ENCODE data around the gene C11orf86.
A peak's percentile ranks its signal among the peaks of the same experiment; 100 is the strongest.
"Not testable (repeated sequence)": the region's sequence is repeated elsewhere in the genome, so short reads cannot be mapped to it uniquely, and the experiment has no call there.

Gene C11orf86, protein sequence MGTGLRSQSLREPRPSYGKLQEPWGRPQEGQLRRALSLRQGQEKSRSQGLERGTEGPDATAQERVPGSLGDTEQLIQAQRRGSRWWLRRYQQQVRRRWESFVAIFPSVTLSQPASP
- total RNA-seq: 0 reads per million in 4 experiments

DNA sequence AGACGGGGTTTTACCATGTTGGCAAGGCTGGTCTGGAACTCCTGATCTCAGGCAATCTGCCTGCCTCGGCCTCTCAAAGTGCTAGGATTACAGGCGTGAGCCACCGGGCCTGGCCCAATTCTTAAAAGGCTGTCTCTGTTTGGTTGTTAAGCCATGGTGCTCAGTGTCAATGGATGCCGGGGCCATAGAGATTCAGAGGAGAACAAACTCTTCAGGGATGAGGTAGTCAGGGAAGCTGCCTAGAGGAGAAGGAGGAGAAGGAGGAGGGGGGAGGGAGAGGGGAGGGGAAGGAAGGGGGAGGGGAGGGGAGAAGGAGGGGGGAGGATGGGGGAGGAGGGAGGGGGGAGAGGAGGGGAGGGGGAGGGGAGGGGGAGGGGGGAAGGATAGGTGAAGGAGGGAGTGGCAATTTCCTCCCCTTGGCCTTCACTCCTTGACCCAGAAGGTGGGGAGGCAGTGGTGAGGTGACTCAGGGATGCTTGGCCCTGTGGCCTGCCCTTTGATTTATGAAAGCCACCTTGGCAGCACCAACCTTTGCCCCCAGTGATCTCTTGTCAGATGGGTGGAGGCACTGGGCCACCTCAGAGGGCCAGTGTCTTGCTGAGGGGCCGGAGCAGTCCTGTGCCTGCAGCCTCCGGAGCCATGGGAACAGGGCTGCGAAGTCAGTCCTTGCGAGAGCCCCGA lies at the start of gene C11orf86:
TSS of gene C11orf86 (plus strand) at position 581 of the 681 bp plus-strand sequence. CDS start at position 640, 59 bp downstream.
- no peak for DNase-seq

DNA sequence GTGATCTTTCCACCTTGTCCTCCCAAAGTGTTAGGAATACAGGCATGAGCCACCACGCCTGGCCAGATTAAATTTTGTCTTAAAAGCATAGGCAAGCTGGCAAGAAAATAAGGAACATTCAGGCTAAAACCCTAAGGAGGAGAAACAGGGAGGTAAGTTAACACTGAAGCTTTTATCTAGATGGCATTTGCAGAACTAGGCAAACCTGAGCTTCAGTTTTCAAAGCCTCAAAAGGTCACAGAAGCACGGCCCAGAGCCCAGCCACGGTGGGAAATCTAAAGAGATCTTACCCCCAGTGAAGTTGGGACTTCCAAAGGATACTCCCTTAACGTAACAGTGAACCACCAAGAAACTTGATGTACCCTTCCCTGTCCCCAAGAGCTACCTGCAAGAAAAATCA lies 45.4 kb upstream of the C11orf86 start:
- DNase-seq: no peak

DNA sequence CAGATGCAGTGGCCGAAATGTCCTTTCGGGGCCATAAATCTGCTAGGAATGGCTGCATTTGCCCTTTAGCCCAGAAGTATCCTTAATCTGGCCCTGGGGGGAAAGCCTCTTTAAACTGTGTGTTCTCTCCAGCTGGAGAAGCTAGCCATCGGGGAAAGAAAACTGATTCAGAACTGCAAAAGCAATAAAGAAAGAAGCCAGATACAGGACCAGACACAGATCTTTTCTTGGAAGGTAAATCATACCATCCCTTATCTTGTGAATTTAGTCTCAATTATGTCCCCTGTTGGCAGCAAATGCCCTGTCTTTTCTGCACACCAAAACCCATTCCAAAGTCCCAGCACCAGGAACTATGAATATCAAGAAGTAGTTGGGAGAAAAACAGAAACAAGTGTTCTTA lies 42.6 kb upstream of the C11orf86 start:
- DNase-seq: no peak

DNA sequence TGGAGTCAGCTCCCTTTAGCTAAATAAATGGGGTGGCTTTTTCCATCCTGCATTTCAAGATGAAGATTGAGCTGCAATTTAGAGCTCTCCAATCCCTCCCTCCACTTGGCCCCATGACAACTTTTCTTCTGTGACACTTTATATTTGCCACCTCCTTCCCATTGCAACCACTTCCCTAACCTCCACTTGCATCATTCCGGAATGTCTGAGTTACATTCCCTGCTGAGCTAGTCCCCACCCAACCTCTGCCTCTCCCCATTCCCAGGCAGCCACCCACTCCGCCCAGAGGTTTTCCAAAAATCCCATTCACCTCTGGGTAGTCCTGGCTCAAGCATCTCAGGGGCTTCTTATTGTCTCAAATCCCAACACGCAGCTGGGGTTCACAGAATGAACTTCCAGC lies 41.6 kb upstream of the C11orf86 start:
- no peak for DNase-seq

DNA sequence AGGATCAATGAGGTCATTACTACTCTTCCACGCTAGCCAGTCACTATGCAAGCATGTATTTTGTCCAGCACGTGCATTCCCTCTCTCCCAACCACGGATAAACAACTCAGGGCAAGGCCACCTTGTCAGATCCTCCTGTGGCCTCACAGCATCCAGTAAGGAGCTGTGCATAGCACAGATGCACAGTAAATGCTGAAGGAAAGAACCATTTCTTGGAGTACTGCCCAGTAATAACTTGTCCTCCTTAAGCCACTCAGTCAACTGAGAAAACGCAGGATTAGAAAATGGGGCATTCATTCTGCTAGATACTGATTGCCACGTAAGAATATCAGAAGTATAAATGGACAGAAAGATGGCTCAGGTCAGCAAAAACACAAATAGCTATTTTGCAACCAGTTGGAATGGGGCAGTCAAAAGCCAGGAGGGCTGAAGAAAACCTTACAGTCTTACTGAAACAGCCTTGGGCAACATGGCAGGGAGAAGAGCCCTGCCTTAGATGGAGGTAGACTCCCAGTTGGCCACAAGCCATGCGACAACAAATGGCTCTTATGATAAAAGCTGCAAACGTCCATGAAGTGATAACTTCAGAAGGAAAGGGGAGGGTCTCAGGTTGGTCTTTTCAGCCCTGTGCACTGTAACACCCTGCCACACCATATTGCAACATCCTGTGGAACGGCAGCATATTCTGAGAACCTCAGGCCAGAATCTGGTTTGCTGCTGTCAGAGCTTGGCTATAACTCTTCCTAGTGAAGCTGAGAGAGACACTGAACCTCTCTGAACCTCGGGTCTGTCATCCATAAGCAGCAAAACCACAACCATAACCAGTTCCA lies 39.9 kb upstream of the C11orf86 start:
- DNase-seq: no peak

DNA sequence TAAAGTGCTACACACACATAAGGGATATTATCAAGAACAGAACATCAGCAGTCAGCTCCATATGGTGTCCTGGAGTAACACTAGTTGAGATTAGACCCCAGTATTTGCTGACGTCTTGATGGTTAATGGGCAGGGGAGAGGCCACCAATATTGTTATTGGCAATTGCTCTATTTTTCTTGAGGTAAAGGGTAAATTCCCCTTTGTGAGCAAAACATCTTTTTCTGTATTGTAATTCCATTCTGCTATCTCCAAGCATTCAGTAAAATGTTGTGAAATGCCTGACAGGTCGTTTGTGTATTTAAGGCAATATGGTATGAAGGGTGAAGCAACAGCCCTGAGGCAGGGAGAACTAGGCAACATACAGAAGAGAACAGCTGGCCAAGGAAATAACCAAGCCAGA lies 38.8 kb upstream of the C11orf86 start:
- DNase-seq: no peak

DNA sequence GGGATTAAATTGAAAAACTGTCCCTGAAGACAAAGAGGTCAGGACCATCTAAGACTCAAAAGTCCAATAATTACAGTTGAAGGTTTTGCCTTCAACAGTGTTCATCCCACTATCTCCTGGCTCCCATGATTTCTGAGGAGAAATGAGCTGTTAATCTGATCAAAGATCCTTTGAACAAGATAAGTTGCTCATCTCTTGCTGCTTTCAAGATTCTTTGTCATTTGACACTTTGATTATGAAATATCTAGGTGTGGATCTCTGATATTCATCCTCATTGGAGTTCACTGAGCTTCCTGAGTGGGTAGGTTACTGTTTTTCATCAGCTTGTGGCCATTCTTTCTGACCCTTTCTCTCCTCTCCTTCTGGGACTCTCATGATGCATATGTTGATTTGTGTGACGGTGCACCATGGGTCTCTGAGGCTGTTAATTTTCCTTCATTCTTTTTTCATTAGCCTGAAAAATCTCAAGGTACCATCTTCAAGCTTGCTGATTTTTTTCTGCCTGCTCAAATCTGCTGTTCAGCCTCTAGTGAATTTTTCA lies 37.8 kb upstream of the C11orf86 start:
- no peak for DNase-seq

DNA sequence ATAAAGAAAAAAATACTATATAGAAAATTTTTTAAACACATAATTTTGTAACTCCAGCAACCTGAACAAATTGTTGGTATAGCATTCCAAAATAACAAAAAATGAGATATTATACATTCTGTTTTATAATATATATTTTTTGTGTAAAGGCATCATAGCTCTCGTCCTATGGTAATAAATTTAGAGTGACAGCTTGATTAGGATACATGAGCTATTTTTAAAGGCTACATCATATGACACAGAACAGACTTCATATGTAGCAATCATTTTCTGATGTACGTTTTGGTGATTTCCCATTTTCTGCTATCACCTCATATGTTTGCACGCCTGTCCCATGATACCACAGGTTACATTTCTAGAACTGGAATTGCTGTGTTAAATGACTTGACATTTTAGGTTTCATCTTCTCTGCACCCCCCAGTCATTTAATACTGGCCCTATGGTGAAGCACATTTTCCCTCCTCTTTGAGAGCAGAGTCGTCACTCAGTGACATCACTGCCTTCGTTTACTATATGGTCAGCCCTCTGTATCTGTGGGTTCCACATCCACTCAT lies 36.4 kb upstream of the C11orf86 start:
- DNase-seq: no peak

DNA sequence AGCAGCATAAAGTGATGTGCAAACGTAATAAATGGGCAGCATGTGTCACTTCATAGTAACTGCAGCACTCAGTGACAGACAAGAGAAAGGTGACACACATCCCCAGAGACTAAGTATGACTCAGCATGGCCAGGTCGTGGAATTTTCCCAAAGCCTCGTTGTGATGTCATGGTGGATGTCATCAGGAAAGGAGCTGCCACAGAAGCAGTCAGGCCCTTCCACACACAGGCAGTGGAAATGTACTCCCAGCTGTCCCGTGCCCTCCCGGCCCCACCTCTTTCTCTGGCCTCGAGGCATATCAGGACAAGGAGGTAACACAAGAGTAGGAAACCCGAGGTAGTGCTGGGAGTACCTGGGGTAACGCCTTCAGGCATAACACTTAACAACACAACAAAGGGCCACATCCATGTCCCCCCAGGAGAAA lies 25.0 kb upstream of the C11orf86 start:
- no peak for DNase-seq

DNA sequence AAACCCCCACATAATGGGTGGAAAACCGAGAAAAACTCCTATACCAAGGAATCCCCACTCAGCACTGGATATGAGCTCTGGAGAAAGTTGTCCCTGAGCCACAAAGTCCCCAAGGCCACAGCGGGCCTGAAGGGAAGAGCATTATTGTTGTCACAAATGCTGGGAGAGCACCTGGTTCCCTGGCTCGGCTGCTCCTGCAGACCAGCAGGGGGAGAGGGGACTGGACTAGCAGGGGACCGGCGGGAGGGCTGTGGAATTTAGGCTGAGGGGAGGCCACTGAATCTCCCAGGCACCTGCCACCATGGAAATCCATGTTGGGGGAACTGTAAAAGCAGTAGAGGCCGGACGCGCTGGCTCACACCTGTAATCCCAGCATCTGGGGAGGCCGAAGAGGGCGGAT lies 24.0 kb upstream of the C11orf86 start:
- DNase-seq: no peak

DNA sequence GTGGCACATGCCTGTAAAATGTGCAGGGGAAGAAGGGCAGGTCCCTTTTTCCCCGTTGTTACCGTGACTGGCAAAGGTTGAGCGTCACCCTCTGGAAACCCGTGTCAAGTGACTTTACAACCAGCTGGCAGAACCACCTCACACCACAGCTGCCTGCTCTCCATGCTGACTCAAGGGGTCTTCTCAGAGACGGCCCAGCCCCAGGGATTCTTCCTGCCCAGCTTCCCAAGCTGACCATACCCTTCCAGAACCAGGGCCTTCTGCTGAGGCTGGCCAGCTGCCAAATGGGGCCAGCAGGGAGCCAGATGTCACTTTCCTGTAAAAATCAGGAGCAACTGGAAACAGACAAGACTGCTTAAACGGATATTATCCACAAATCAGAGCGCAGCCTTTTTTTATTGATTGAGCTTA lies 23.2 kb upstream of the C11orf86 start:
- DNase-seq: no peak

DNA sequence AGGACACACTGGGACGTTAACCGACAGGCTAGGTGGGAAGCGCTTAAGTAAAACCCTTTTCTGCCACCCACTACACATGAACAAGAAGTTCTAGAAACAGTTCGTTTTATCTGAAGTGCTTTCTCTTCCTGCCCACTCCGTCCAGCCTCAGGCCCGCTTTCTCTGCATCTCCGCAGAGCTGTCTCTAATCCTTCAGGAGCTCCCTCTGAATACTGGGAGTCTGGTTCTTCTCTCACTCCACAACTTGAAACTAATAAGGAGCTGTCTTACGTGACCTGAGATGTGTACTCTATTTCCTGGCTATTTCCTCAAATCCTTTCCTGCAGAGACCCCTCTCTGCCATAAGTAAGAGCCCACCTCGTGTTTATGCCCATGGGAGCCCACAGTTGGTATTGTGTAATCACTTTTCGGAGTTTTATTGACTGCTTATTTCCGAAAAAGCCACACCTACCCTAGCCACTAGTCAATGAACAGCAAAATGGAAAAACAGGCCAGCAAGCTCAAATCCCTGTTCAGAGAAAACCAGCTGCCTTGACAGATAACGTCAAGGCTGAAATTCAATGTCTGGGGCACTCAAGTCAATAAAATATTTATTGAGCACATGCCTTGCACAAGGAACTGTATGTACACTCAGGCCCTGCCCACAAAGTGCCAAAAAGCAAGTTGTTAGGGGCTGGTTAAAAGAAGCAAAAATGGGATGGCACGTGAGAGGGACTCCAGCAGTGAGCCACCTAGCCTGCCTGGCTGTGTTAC lies 21.8 kb upstream of the C11orf86 start:
- DNase-seq: no peak

DNA sequence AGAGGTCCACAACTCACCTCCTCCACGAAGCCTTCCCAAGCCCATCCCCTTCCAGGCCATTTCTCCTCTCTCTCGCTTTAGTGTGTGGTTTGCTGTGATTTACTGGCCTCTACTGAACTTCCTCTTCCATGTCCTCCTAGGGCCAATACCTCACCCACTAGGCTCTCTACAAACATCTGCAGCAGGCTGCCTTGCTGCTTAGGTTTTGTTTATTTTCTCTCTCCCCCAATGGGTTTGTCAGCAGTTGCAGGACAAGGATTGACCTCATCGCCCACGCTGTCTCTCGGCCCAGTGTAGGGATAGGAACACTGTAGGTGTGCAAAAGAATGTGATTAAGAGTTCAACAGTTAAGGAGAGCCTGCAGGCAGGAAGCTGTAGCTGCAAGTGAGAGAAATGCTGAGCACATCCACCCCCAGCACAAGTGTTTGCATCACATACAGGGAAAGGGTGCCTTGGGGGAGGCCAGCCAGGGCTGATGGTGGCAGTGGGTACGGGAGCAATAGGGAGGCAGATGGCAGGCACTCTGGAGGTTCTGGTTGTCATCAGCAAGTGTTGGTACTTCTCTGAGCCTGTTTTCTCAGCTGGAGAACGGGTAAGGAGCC lies 18.3 kb upstream of the C11orf86 start:
- no peak for DNase-seq

DNA sequence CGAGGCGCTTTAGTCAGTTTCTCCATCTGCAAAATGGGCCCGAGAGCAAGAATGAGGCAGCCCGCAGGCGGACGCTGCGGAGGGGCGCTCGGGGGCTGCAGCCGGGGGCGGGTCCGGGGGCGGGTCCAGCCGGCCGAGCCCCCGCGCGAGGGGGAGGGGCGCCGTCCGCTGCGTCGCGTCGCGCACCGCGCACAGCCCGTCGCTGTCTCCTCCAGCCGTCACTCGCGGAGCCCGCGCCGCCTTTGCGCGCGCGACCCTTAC lies 17.2 kb upstream of the C11orf86 start:
- DNase-seq: no peak

DNA sequence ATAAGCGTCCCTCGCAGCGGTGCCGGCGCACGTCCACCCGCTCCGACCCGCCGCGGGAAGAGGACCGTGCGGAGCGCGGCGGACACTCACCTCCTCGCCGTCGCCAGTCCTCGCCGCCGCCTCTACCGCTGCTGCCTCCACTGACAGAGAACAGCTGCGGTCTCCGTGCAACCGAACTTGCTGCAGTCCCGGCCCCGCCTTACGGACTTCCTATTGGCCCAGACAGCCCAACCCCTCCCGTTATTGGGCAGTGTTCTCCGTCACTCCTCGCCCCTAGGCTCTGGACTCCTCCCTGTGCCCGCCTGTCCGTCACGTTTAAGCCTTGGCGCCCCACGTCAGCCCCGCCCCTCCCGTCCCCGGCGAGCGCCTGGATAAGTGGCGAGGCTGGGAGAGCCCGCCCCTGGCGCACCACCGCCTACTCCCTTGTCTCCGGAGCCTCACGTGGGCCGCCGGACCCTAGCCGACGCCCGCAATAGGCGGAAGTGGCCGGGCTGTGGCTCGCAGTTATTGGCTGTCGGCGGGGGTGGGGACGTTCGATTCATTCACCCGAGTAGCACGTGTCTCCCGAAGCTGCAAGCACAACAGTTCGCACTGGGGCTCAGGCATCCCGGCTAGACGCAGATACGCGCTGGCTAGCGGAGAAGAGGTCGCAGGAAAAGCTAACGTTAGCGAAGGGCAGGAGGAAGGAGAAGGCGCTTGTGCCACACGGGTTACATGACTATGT lies 16.7 kb upstream of the C11orf86 start, which contains the start of gene PC:
TSS of gene PC (minus strand) at position 152 of the 724 bp plus-strand sequence. CDS start 86,224 bp downstream, outside the sequence.
- DNase-seq: peak; percentile 93

DNA sequence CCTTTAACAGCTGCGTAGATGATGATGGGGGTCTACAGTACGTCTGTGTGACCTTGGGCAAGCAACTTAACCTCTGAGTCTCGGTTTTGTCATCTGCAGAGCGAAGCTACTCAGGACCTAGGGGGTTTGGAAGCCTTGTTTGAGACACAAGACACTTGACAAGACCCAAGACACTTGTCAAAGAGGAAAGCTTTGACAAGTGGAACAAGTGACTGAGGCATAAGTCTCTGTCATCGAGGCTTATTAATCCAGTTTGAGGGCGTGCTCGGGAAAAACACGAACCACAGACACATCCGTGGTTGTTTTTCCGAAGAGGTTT lies 16.2 kb upstream of the C11orf86 start:
- no peak for DNase-seq

DNA sequence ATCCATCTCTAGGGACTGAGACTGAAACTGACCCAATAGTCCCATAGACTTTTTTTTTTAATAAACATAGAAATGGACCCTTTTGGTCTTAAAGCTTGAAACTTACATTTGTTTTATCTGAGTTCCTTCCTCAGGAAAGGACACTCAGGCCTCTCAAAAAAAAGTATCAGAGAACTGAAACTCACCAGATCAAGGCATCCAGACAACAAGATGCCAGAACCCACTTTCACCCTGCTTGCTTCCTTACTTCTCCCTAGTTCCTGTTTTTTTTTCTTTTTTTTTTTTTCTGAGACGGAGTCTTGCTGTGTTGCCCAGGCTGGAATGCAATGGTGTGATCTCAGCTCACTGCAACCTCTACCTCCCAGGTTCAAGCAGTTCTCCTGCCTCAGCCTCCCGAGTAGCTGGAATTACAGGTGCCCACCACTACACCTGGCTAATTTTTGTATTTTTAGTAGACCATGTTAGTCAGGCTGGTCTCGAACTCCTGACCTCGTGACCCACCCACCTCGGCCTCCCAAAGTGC lies 13.4 kb upstream of the C11orf86 start:
- DNase-seq: not testable (repeated sequence)

DNA sequence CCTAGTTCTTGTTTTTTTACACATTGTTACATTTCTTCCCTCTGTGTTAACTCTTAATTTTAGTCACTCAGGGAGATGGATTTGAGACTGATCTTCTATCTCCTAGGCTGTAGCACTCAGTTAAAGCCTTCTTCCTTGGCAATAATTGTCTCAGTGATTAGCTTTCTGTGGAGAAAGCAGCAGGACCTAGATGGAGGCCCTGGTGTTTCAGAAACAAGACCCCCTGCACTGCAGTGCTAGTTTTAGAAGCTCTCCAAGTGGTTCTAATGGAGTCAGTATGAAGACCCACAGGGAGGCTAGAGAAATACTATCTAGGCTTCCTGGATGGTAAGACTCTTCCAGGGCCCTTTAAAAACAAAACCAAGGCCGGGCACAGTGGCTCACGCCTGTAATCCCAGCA lies 12.9 kb upstream of the C11orf86 start:
- DNase-seq: no peak

DNA sequence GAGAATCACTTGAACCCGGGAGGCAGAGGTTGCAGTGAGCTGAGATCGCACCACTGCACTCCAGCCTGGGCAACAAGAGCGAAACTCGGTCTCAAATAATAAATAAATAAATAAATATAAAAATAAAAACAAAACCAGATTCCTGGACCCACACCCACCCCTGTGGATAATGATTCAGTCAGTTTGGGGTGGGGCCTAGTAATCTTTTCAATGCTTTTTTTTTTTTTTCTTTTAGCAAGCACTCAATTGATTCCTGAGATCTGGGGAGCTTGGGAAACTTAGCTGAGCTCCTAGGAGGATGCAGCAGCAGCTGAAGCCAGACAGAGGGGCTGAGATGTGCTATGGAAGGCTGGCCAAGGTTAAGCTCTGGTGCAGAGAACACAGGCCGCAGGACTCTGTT lies 12.3 kb upstream of the C11orf86 start:
- DNase-seq: no peak

DNA sequence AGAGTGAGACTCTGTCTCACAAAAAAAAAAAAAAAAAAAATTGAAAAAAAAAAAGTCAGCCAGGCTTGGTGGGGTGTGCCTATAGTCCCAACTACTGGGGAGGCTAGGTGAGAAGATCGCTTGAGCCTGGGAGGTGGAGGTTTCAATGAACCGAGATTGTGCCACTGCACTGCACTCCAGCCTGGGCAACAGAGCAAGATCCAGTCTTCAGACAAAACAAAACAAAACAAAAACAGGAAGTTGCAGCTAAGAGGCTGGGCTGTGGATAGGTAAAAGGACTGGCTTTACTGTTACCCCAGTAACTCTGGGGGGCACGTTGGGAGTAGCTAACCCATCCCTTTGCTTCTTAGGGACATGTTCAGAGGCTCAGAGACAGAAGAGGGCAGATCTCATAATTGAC lies 10.6 kb upstream of the C11orf86 start:
- DNase-seq: no peak

DNA sequence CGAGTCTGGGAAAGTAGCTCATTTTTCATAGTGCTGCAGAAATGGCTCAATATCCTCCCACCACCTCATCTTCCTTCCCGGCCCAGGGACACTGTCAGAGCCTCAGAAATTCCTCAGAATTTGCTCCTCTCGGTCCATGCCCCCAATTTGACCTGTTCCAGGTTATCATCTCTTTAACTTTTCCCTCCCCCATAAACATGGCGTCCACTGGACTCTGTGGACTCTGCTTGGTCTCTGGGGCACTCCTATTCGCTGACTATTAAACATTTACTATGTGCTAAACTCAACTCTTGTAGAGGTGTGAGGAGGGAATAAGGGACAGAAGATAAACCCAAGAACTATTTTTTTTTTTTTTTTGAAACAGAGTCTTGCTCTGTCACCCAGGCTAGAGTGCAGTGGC lies 8.8 kb upstream of the C11orf86 start:
- DNase-seq: no peak

Measured in effector CD8-positive, alpha-beta T cell (primary cell).